Mesenchymal stem cell (in vitro differentiated cells and primary cell): ENCODE data around the gene CELSR2.

Experiments used
- DNase-seq: peaks from one replicate; pipeline ENCODE4 v3.0.0-alpha.2; 2013
- H2AFZ ChIP-seq: one replicate; pipeline ENCODE4 v1.6.1; 2013; ENCODE audit warnings: low read depth, mild to moderate bottlenecking, control low read depth, inconsistent platforms, low read length, moderate library complexity
- H2AK5ac ChIP-seq: 2 replicates; pipeline ENCODE4 v1.6.1; 2013; ENCODE audit warnings: low read length, moderate library complexity, mild to moderate bottlenecking, inconsistent platforms; ENCODE audit not compliant: severe bottlenecking
- H2BK120ac ChIP-seq: one replicate; pipeline ENCODE4 v1.6.1; 2013; ENCODE audit warnings: low read depth, mild to moderate bottlenecking, inconsistent platforms, low read length, moderate library complexity
- H2BK12ac ChIP-seq, 2 experiments: one replicate each; pipeline ENCODE4 v1.6.1; 2013; ENCODE audit warnings: inconsistent platforms in 2 of 2, low read length in 2 of 2, mild to moderate bottlenecking in 2 of 2, moderate library complexity in 2 of 2, control low read depth in 1 of 2
- H2BK15ac ChIP-seq: one replicate; pipeline ENCODE4 v1.6.1; 2013; ENCODE audit warnings: mild to moderate bottlenecking, low read depth, inconsistent platforms; ENCODE audit not compliant: poor library complexity, severe bottlenecking
- H2BK5ac ChIP-seq: 2 replicates; pipeline ENCODE4 v1.6.1; 2013; ENCODE audit warnings: low read depth, mild to moderate bottlenecking, low read length, control low read depth, inconsistent platforms; ENCODE audit not compliant: poor library complexity, severe bottlenecking
- H3K14ac ChIP-seq, 2 experiments: one replicate each; pipeline ENCODE4 v1.6.1; 2013; ENCODE audit warnings: inconsistent platforms in 2 of 2, low read length in 2 of 2, control low read depth in 1 of 2, mild to moderate bottlenecking in 1 of 2, moderate library complexity in 1 of 2
- H3K18ac ChIP-seq, 2 experiments: one replicate each; pipeline ENCODE4 v1.6.1; 2013; ENCODE audit warnings: inconsistent platforms in 2 of 2, low read length in 2 of 2, control low read depth in 1 of 2, low read depth in 1 of 2, mild to moderate bottlenecking in 1 of 2
- H3K23ac ChIP-seq, 2 experiments: one replicate each; pipeline ENCODE4 v1.6.1; 2013; ENCODE audit warnings: inconsistent platforms in 2 of 2, low read length in 2 of 2, mild to moderate bottlenecking in 2 of 2, moderate library complexity in 2 of 2, control low read depth in 1 of 2
- H3K27ac ChIP-seq: 2 replicates; pipeline ENCODE4 v1.5.1; 2013; ENCODE audit warnings: mild to moderate bottlenecking, moderate library complexity, low read length, control low read depth, inconsistent platforms; ENCODE audit not compliant: poor library complexity, severe bottlenecking
- H3K27me3 ChIP-seq, 2 experiments: 2 replicates each; pipeline versions ENCODE4 v1.6.1 to v1.7.0; 2013; ENCODE audit warnings: low read length in 2 of 2, mild to moderate bottlenecking in 2 of 2, moderate library complexity in 2 of 2, control low read depth in 1 of 2, inconsistent platforms in 1 of 2; ENCODE audit not compliant: control insufficient read depth in 1 of 2, insufficient read depth in 1 of 2
- H3K36me3 ChIP-seq, 2 experiments: 2 replicates each; pipeline versions ENCODE4 v1.6.1 to v1.7.0; 2013; ENCODE audit warnings: low read length in 2 of 2, control low read depth in 1 of 2, inconsistent platforms in 1 of 2, low read depth in 1 of 2, mild to moderate bottlenecking in 1 of 2; ENCODE audit not compliant: insufficient read depth in 2 of 2, control insufficient read depth in 1 of 2
- H3K4ac ChIP-seq, 2 experiments: one replicate each; pipeline ENCODE4 v1.6.1; 2013; ENCODE audit warnings: inconsistent platforms in 2 of 2, low read length in 2 of 2, mild to moderate bottlenecking in 2 of 2, moderate library complexity in 2 of 2, control low read depth in 1 of 2, low read depth in 1 of 2
- H3K4me1 ChIP-seq: 2 replicates; pipeline ENCODE4 v1.6.1; 2013; ENCODE audit warnings: low read depth, low read length, control low read depth; ENCODE audit not compliant: control insufficient read depth, insufficient read depth
- H3K4me2 ChIP-seq: 2 replicates; pipeline ENCODE4 v1.6.1; 2013; ENCODE audit warnings: low read length, mild to moderate bottlenecking, inconsistent platforms; ENCODE audit not compliant: poor library complexity, severe bottlenecking
- H3K4me3 ChIP-seq, 2 experiments: 2 replicates each; pipeline versions ENCODE4 v1.5.1 to v1.7.0; 2013; ENCODE audit warnings: low read length in 2 of 2, mild to moderate bottlenecking in 2 of 2, control low read depth in 1 of 2, low read depth in 1 of 2; ENCODE audit not compliant: insufficient read depth in 1 of 2
- H3K79me1 ChIP-seq: replicated peaks from 2 replicates; pipeline ENCODE4 v1.6.1; 2013; ENCODE audit warnings: mild to moderate bottlenecking, control low read depth, low read length, inconsistent platforms; ENCODE audit not compliant: poor library complexity, severe bottlenecking
- H3K9ac ChIP-seq: 2 replicates; pipeline ENCODE4 v1.7.0; 2013; ENCODE audit warnings: mild to moderate bottlenecking, low read length, moderate library complexity
- H3K9me3 ChIP-seq: 2 replicates; pipeline ENCODE4 v1.7.0; 2013; ENCODE audit warnings: mild to moderate bottlenecking, low read length; ENCODE audit not compliant: control insufficient read depth
- H4K8ac ChIP-seq: one replicate; pipeline ENCODE4 v1.6.1; 2013; ENCODE audit warnings: inconsistent platforms, mild to moderate bottlenecking, low read length, moderate library complexity
- H4K91ac ChIP-seq: one replicate; pipeline ENCODE4 v1.6.1; 2013; ENCODE audit warnings: mild to moderate bottlenecking, low read length, inconsistent platforms
- WGBS: methylation state at CpG from one replicate; pipeline ENCODE4 v1.1.7; 2013; ENCODE audit warnings: mixed read lengths; 5-methylcytosine and 5-hydroxymethylcytosine counted together

The CELSR2 gene

DNA sequence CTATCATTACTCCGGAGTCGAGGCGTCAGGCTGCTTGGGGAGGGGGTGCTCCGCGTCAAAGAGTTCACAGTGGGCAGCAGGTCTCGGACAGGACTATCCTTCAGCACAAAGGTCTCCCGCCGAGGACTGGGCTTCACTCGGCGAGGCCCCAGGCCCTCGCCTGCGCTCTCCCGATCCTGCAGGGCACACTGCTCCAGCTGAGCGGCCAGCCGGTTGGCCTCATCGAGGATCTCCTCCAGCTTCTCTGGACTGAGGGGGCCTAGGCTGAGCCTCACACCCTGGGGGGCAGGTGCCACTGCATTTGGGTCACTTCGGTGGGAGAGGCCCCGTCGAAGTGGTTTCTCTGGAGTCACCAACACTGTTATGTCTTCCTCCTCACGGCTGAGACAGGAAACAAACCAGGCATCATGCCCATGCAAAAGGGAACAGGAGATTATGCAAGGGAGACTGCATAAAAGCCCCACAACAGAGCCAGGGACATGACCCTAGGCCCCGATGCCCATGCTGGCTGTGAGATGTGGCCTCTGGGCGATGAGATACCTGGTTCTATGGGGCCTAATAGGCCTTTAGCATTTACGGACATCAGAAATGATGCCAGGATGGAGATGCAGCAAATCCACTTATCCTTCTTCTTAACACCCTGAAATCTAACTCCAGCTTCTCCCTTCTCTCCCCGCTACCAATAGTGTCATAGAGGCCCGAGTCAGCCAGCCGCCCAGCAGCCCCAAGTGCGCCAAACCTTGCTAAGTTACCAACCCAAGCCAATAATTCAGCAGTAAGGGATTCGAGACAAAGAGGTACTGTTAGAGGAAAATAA is 32.5 kb downstream of the CELSR2 start:
- Histone ChIP-seq H2BK12ac (peak overlapping the region in 1 of 2 experiments; percentile 31), H2BK15ac (no peak overlapping the region), H4K8ac (peak overlapping the region; percentile 66), H4K91ac (peak overlapping the region; percentile 71), H3K4me1 (peaks cover 25% of the 10 kb centered on the region), H3K79me1 (peaks cover 26% of the 10 kb centered on the region), H3K4ac (peak overlapping the region in 1 of 2 experiments; percentile 6), H3K36me3 (peaks cover 12 to 13% of the 10 kb centered on the region in 2 experiments), H3K4me3 (peak overlapping the region in 1 of 2 experiments; percentile 90), H2BK120ac (peak overlapping the region; percentile 50), H2AK5ac (peak overlapping the region; percentile 35), H3K18ac (no peak overlapping the region), H3K9ac (peak overlapping the region; percentile 90), H3K27me3 (no peaks in the 10 kb centered on the region), H3K27ac (no peak overlapping the region), H3K9me3 (no peaks in the 10 kb centered on the region), H2BK5ac (no peak overlapping the region), H2AFZ (no peak overlapping the region), H3K23ac (no peak overlapping the region), H3K4me2 (peak overlapping the region; percentile 64), H3K14ac (no peak overlapping the region)
- no peak for DNase-seq
- 90% methylated on average over 24 of the region's 28 CpGs for whole genome bisulfite sequencing

DNA sequence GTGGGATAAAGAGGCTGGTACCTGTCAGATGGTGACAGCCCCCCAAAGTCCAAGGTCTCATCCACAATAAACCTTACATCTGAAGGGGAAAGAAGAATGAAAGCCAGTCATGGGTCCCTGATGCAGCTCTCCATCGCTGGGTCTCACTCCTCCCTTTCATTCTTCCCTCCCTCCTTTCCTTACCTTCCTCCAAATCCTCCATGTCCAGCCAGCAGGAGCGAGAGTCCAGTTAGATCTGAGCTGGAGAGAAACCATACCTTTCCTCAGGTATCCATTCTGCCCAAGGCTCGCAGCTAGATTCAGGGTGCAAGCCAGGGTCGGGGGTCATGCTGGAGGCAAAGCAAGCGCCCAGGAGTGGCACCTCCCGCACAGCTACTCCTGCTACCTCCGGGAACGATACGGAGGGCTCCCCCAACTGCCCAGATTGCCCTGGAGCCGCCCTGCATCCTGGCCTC is 33.2 kb downstream of the CELSR2 start:
- Histone ChIP-seq H3K9ac (peak overlapping the region; percentile 90), H3K27ac (no peak overlapping the region), H4K91ac (no peak overlapping the region), H3K36me3 (peaks cover 12 to 13% of the 10 kb centered on the region in 2 experiments), H3K27me3 (no peaks in the 10 kb centered on the region), H3K4me1 (peaks cover 22% of the 10 kb centered on the region), H2AFZ (peak overlapping the region; percentile 90), H2BK5ac (no peak overlapping the region), H3K79me1 (peaks cover 26% of the 10 kb centered on the region), H2BK12ac (no peak overlapping the region), H2BK120ac (no peak overlapping the region), H3K4me2 (peak overlapping the region; percentile 64), H3K18ac (peak overlapping the region in 1 of 2 experiments; percentile 81), H2BK15ac (no peak overlapping the region), H3K9me3 (no peaks in the 10 kb centered on the region), H3K4ac (peak overlapping the region in 1 of 2 experiments; percentile 29), H3K14ac (peak overlapping the region in 1 of 2 experiments; percentile 82), H4K8ac (peak overlapping the region; percentile 31), H3K23ac (peak overlapping the region in 1 of 2 experiments; percentile 75), H2AK5ac (no peak overlapping the region), H3K4me3 (peak overlapping the region; percentile 74 to 90)
- 7% methylated on average over 10 of the region's 10 CpGs for WGBS
- no peak for DNase-seq

DNA sequence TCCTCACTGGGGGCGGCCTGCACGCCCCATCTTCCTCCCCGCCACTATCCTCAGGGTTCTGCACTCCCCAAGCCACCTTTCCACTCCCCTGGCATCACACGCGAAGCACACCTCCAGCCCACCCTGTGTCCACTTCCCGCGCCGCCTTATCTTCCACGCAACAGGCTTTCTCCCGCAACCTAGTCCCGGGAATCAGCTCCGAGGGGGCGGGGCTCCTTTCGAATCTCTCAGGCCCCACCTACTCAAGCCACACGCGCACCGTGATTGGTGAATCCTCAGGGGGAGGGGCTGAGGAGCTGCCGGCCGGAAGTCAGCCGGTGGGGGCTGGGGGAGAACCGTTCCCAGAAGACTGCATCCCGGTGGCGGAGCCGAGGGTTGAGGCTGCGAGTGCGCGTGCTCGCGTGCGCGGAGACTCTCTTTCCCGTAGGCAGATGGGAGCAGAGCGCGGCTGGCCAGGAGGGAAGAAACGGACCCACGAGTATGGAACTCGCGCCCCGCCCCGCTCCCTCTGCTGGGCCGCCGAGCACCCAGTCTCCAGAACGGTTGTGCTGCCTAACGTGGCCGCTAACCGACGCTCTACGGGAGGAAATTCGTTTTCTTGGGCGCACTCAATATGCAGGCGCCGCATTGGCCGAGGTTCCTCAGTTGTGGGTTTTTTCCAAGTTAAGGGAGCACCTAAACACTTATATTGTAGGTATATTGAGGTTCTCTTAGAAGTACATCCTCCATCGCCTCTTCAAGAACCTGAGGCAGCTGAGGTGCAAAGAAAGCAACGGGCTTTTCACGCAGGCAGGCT is 33.8 kb downstream of the CELSR2 start, which contains the start of gene PSRC1:
Gene PSRC1, minus strand, starts transcription at position 194 of the 796 bp plus-strand sequence.
- peak within 1 kb of the TSS; percentile 74 to 90 for H3K4me3 ChIP-seq

More for the DNA sequence above, 33.8 kb downstream of the CELSR2 start, which contains the start of gene PSRC1:
- Histone ChIP-seq H4K8ac (peak within 1 kb of the TSS; percentile 78), H3K27me3 (no peaks in the 10 kb centered on the region), H3K14ac (peak within 1 kb of the TSS in 1 of 2 experiments; percentile 82), H2AK5ac (peak within 1 kb of the TSS; percentile 75), H2BK15ac (no peak within 1 kb of the TSS), H3K4ac (peak within 1 kb of the TSS; percentile 84 to 89), H3K27ac (peak within 1 kb of the TSS; percentile 86), H2BK5ac (no peak within 1 kb of the TSS), H3K36me3 (peaks cover 12 to 13% of the 10 kb centered on the region in 2 experiments), H4K91ac (peak within 1 kb of the TSS; percentile 79), H3K18ac (peak within 1 kb of the TSS; percentile 60 to 88), H2BK12ac (peak within 1 kb of the TSS in 1 of 2 experiments; percentile 59), H2BK120ac (peak within 1 kb of the TSS; percentile 50), H3K4me2 (peak within 1 kb of the TSS; percentile 64), H3K9me3 (no peaks in the 10 kb centered on the region), H3K23ac (peak within 1 kb of the TSS in 1 of 2 experiments; percentile 75), H2AFZ (peak within 1 kb of the TSS; percentile 90), H3K79me1 (peaks cover 26% of the 10 kb centered on the region), H3K4me1 (peaks cover 19% of the 10 kb centered on the region), H3K9ac (peak within 1 kb of the TSS; percentile 90)
- 2% methylated on average over 52 of the region's 56 CpGs for WGBS
- peak; percentile 96 for DNase-seq
